Endothelial cell of umbilical vein (primary cell): ENCODE data around the gene APBA2. TPM values are rescaled to one million over a fixed set of nuclear protein-coding genes. Genes with fewer than 3 reads are reported as not detected.

Experiments
- BruUV-seq: library from RNA; stranded (reverse); fragments of 400-500 nt; replicated peaks from 2 replicates; lab custom pipeline; 2021; lab: Mats Ljungman, UMichigan
- CTCF ChIA-PET: fragments of 300-600, 350-600 bp; sonication (Branson Sonifier 250); formaldehyde crosslinking; loops from one replicate; lab custom pipeline; 2021; ENCODE audit warnings: antibody characterized with exemption, inconsistent platforms; lab: Charles Lee
- POLR2A ChIA-PET: fragments of 300-600, 350-600 bp; sonication (Branson Sonifier 250); formaldehyde crosslinking; loops from one replicate; lab custom pipeline; 2021; ENCODE audit warnings: antibody characterized with exemption, inconsistent platforms; lab: Charles Lee
- DNase-seq: peaks from one replicate; pipeline ENCODE4 v3.0.0-alpha.2; 2011; ENCODE audit warnings: low read depth, low spot score
- FAIRE-seq: peaks from 2 replicates; lab custom pipeline; 2011; peaks lifted over from hg19 to GRCh38; lab: Jason Lieb, UNC
- H2AFZ ChIP-seq: 2 replicates; pipeline ENCODE4 v1.6.0; 2012; ENCODE audit warnings: low read depth, low read length, control low read depth, inconsistent platforms
- H3K27ac ChIP-seq: 2 replicates; pipeline ENCODE4 v1.5.1; 2011; ENCODE audit warnings: low read depth, mild to moderate bottlenecking, control low read depth, low read length, moderate library complexity; ENCODE audit not compliant: insufficient read depth
- H3K27me3 ChIP-seq, 2 experiments: 2 replicates each; pipeline versions ENCODE4 v1.6.0 to v1.6.1; 2011; ENCODE audit warnings: low read length in 2 of 2, mixed read lengths in 1 of 2; ENCODE audit not compliant: control insufficient read depth in 2 of 2, insufficient read depth in 2 of 2
- H3K36me3 ChIP-seq, 2 experiments: 2 replicates in 1 of 2; 3 replicates in 1 of 2; pipeline ENCODE4 v1.5.1; 2011; ENCODE audit warnings: low read length in 2 of 2, mild to moderate bottlenecking in 1 of 2, moderate library complexity in 1 of 2; ENCODE audit not compliant: control insufficient read depth in 2 of 2, insufficient read depth in 2 of 2; ENCODE audit errors: extremely low read depth in 1 of 2
- H3K4me1 ChIP-seq: 3 replicates; pipeline ENCODE4 v1.5.1; 2011; ENCODE audit warnings: mild to moderate bottlenecking, low read length; ENCODE audit not compliant: control insufficient read depth, insufficient read depth; ENCODE audit errors: extremely low read depth
- H3K4me2 ChIP-seq: 2 replicates; pipeline ENCODE4 v1.6.1; 2011; ENCODE audit warnings: low read length, control low read depth, mixed read lengths; ENCODE audit not compliant: insufficient read depth
- H3K4me3 ChIP-seq, 3 experiments: fragments of 200-600 bp in 1 of 3; sonication (generic), shearing (Covaris generic) in 1 of 3; replicated peaks in 1 of 3; 2 replicates each; pipeline ENCODE4 v1.5.1; 2011 to 2016; ENCODE audit warnings: control low read depth in 3 of 3, low read length in 3 of 3, mild to moderate bottlenecking in 2 of 3, inconsistent platforms in 1 of 3, low read depth in 1 of 3, moderate library complexity in 1 of 3; ENCODE audit not compliant: insufficient read depth in 1 of 3
- H3K79me2 ChIP-seq: 2 replicates; pipeline ENCODE4 v1.6.0; 2012; ENCODE audit warnings: low read length, inconsistent platforms; ENCODE audit not compliant: control insufficient read depth, insufficient read depth
- H3K9ac ChIP-seq: replicated peaks from 2 replicates; pipeline ENCODE3; 2011; ENCODE audit warnings: low read length, control low read depth; ENCODE audit not compliant: insufficient read depth; ENCODE audit errors: extremely low read depth
- H3K9me1 ChIP-seq: replicated peaks from 3 replicates; pipeline ENCODE4 v1.6.0; 2011; ENCODE audit warnings: mild to moderate bottlenecking, low read length; ENCODE audit not compliant: control insufficient read depth, insufficient read depth; ENCODE audit errors: extremely low read depth
- H3K9me3 ChIP-seq: replicated peaks from 2 replicates; pipeline ENCODE4 v1.5.1; 2012; ENCODE audit warnings: low read length, inconsistent platforms; ENCODE audit not compliant: control insufficient read depth, insufficient read depth
- H4K20me1 ChIP-seq: replicated peaks from 2 replicates; pipeline ENCODE3; 2011; ENCODE audit warnings: mild to moderate bottlenecking, low read length; ENCODE audit not compliant: control insufficient read depth, insufficient read depth; ENCODE audit errors: extremely low read depth
- CTCF ChIP-seq, 2 donors: IDR thresholded peaks; 1 replicate in 1 of 2; 2 replicates in 1 of 2; pipeline ENCODE4 v1.5.1; 2011; ENCODE audit warnings: low read length in 2 of 2, mild to moderate bottlenecking in 2 of 2, moderate library complexity in 2 of 2, control low read depth in 1 of 2, inconsistent platforms in 1 of 2, low read depth in 1 of 2; ENCODE audit not compliant: insufficient read depth in 1 of 2; ENCODE audit errors: extremely low read depth in 1 of 2
- EZH2 ChIP-seq: IDR thresholded peaks from 2 replicates; pipeline ENCODE4 v1.6.1; 2012; ENCODE audit warnings: borderline replicate concordance, low read depth, mild to moderate bottlenecking, moderate library complexity, low read length, inconsistent platforms; ENCODE audit not compliant: severe bottlenecking
- FOS ChIP-seq: IDR thresholded peaks from 2 replicates; pipeline ENCODE4 v1.6.1; 2011; ENCODE audit warnings: mild to moderate bottlenecking, low read length, moderate library complexity, borderline replicate concordance; ENCODE audit not compliant: insufficient read depth
- GATA2 ChIP-seq: IDR thresholded peaks from 2 replicates; pipeline ENCODE4 v1.7.0; 2011; ENCODE audit warnings: low read depth, mild to moderate bottlenecking, moderate library complexity, mixed read lengths, low read length; ENCODE audit not compliant: insufficient read length, insufficient read depth
- JUN ChIP-seq: IDR thresholded peaks from 2 replicates; pipeline ENCODE4 v1.6.1; 2011; ENCODE audit warnings: borderline replicate concordance, low read depth; ENCODE audit not compliant: insufficient read length, insufficient read depth
- MYC ChIP-seq: IDR thresholded peaks from one replicate; pipeline ENCODE4 v1.6.1; 2011; ENCODE audit warnings: mild to moderate bottlenecking, low read depth, low read length
- POLR2A ChIP-seq: IDR thresholded peaks from 2 replicates; pipeline ENCODE4 v1.6.1; 2012; ENCODE audit warnings: low read depth, mild to moderate bottlenecking, control low read depth, low read length
- POLR2AphosphoS5 ChIP-seq: IDR thresholded peaks from 2 replicates; pipeline ENCODE4 v1.6.1; 2012; ENCODE audit warnings: low read depth, mild to moderate bottlenecking, control low read depth, low read length, moderate library complexity; ENCODE audit not compliant: insufficient read depth
- dilution Hi-C: fragments of 300-500 bp; cut with MboI; formaldehyde crosslinking; loops from one replicate; pipeline ENCODE4 v1.15.0; 2019; ENCODE audit warnings: low sequenced_read_pairs; ENCODE audit not compliant: extremely low pct_ligation_motif_present
- intact Hi-C: fragments of 100-400 bp; cut with micrococcal nuclease; formaldehyde crosslinking; loops from one replicate; pipeline ENCODE4 v1.10.0; 2022
- polyA plus RNA-seq, 4 experiments: library from polyadenylated mRNA; depleted of rRNA in 3 of 4; stranded (reverse) in 3 of 4; unstranded in 1 of 4; fragments of >200 nt; gene quantifications; 2 replicates each; pipeline versions ENCODE4 v1.2.1 to v1.2.3, GENCODE V29; 2011 to 2012; ENCODE audit warnings: missing spikeins in 1 of 4
- total RNA-seq: library from RNA; stranded (reverse); gene quantifications from 2 replicates; pipeline ENCODE4 v1.2.3, GENCODE V29; 2021
- TF ChIP-seq, protein P1 (sequence below): IDR thresholded peaks from 2 replicates; pipeline ENCODE4 v1.6.1; 2011; ENCODE audit not compliant: insufficient read depth, insufficient read length

The APBA2 gene
- total and polyA plus RNA-seq, 2 donors (not counting 3 experiments of a cell fraction or from before 2014, with no cell fraction given) = 5.7 to 11.1 TPM

GRCh38 chr15:28952666-28953491, 67.1 kb downstream of the APBA2 start:
- TF ChIP-seq POLR2AphosphoS5 (no peak), MYC (no peak), EZH2 (no peak), CTCF (IDR thresholded peaks at IDR 0.05; ENCODE audit: extremely low read depth in 1 of 2, insufficient read depth in 1 of 2, low read depth in 1 of 2, low read length in 2 of 2) (no peak), JUN (no peak), FOS (no peak), POLR2A (no peak), GATA2 (no peak)
- TF ChIP-seq, protein P1, sequence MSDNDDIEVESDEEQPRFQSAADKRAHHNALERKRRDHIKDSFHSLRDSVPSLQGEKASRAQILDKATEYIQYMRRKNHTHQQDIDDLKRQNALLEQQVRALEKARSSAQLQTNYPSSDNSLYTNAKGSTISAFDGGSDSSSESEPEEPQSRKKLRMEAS = no peak
- dilution Hi-C loops = no loop called here
- H3K27ac ChIP-seq = no peak overlapping the region
- FAIRE-seq = no peak
- no peaks in the 10 kb centered on the region for H3K9me1 ChIP-seq
- H3K36me3 ChIP-seq = no peaks in the 10 kb centered on the region
- H3K79me2 ChIP-seq = no peaks in the 10 kb centered on the region
- H3K9me3 ChIP-seq = no peaks in the 10 kb centered on the region
- H3K27me3 ChIP-seq = no peaks in the 10 kb centered on the region
- no peak overlapping the region for H3K4me2 ChIP-seq
- intact Hi-C loops = no loop called here
- H3K9ac ChIP-seq = no peak overlapping the region
- no peak for DNase-seq
- no TSS peak for BruUV-seq
- no peaks in the 10 kb centered on the region for H3K4me1 ChIP-seq
- ChIA-PET CTCF (interaction anchor here (1.1 kb wide), 1 partner anchor 149 kb away, joined by 3 read pairs; no protein-coding TSS in a partner anchor), POLR2A (no interaction called here)
- no peaks in the 10 kb centered on the region for H4K20me1 ChIP-seq
- H3K4me3 ChIP-seq = no peak overlapping the region
- no peak overlapping the region for H2AFZ ChIP-seq
